ENCODE measurements around the gene MANSC4. TPM values are rescaled to one million over a fixed set of nuclear protein-coding genes. Genes with fewer than 3 reads are reported as not detected.

Gene MANSC4
- total RNA-seq: not detected
- long read RNA-seq: 0 reads

- intact Hi-C loops (cut with DNase I): no loop called here
- peak; percentile 98 for ATAC-seq (ENCODE audit: poor library complexity)
Measured at GRCh38 chr12:27779920-27780611, at the start of gene MANSC4, which contains the start of gene KLHL42. TSS of gene MANSC4 (minus strand) at chr12:27780236. CDS start at chr12:27771276, 8,960 bp downstream. TSS of gene KLHL42 (plus strand) at chr12:27780233. CDS start at chr12:27780331, 98 bp downstream.

GRCh38 chr12:27828196-27828595 is 48.2 kb upstream of the MANSC4 start:
- intact Hi-C loops (cut with DNase I): no loop called here

More at GRCh38 chr12:27779920-27780611, at the start of gene MANSC4, which contains the start of gene KLHL42:
- DNase-seq: peak; percentile 82

GRCh38 chr12:27826076-27826475 is 46.0 kb upstream of the MANSC4 start:
- intact Hi-C loops (cut with DNase I): no loop called here
- no peak for DNase-seq
- ATAC-seq (ENCODE audit: poor library complexity): no peak

More at GRCh38 chr12:27828196-27828595, 48.2 kb upstream of the MANSC4 start:
- ATAC-seq (ENCODE audit: poor library complexity): no peak
- no peak for DNase-seq

- DNase-seq: no peak
- intact Hi-C loops (cut with DNase I): loop anchor here (5.0 kb wide), 1 partner anchor 82 kb away; no protein-coding TSS in a partner anchor
- ATAC-seq (ENCODE audit: poor library complexity): no peak
Measured at GRCh38 chr12:27824126-27824842, 44.2 kb upstream of the MANSC4 start.

GRCh38 chr12:27823038-27823437 is 43.0 kb upstream of the MANSC4 start:
- DNase-seq: no peak
- no peak for ATAC-seq (ENCODE audit: poor library complexity)
- intact Hi-C loops (cut with DNase I): loop anchor here (5.0 kb wide), 1 partner anchor 81 kb away; no protein-coding TSS in a partner anchor

- DNase-seq: no peak
- intact Hi-C loops (cut with DNase I): loop anchor here (5.0 kb wide), 1 partner anchor 80 kb away; no protein-coding TSS in a partner anchor
- no peak for ATAC-seq (ENCODE audit: poor library complexity)
Measured at GRCh38 chr12:27822076-27822712, 42.2 kb upstream of the MANSC4 start.

- intact Hi-C loops (cut with DNase I): loop anchor here (5.0 kb wide), 1 partner anchor 79 kb away; no protein-coding TSS in a partner anchor
- ATAC-seq (ENCODE audit: poor library complexity) (peak; percentile 80), DNase-seq (no peak)
Measured at GRCh38 chr12:27821259-27821973, 41.4 kb upstream of the MANSC4 start.

GRCh38 chr12:27820564-27820963 is 40.5 kb upstream of the MANSC4 start:
- DNase-seq (no peak), ATAC-seq (ENCODE audit: poor library complexity) (no peak)
- intact Hi-C loops (cut with DNase I): loop anchor here (5.0 kb wide), 1 partner anchor 78 kb away; no protein-coding TSS in a partner anchor

GRCh38 chr12:27818401-27818918 is 38.4 kb upstream of the MANSC4 start:
- ATAC-seq (ENCODE audit: poor library complexity) (peak; percentile 34), DNase-seq (no peak)
- intact Hi-C loops (cut with DNase I): no loop called here

GRCh38 chr12:27817766-27818165 is 37.7 kb upstream of the MANSC4 start:
- ATAC-seq (ENCODE audit: poor library complexity) (no peak), DNase-seq (no peak)
- intact Hi-C loops (cut with DNase I): no loop called here

- intact Hi-C loops (cut with DNase I): no loop called here
- ATAC-seq (ENCODE audit: poor library complexity) (no peak), DNase-seq (no peak)
Measured at GRCh38 chr12:27814851-27815591, 35.0 kb upstream of the MANSC4 start.

GRCh38 chr12:27814411-27814810 is 34.4 kb upstream of the MANSC4 start:
- DNase-seq: no peak

GRCh38 chr12:27812502-27812901 is 32.5 kb upstream of the MANSC4 start:
- ATAC-seq (ENCODE audit: poor library complexity) (no peak), DNase-seq (no peak)
- intact Hi-C loops (cut with DNase I): no loop called here

More at GRCh38 chr12:27814411-27814810, 34.4 kb upstream of the MANSC4 start:
- intact Hi-C loops (cut with DNase I): no loop called here
- ATAC-seq (ENCODE audit: poor library complexity): no peak

- intact Hi-C loops (cut with DNase I): no loop called here
- ATAC-seq (ENCODE audit: poor library complexity) (no peak), DNase-seq (no peak)
Measured at GRCh38 chr12:27810756-27811155, 30.7 kb upstream of the MANSC4 start.

GRCh38 chr12:27808841-27809240 is 28.8 kb upstream of the MANSC4 start:
- ATAC-seq (ENCODE audit: poor library complexity) (no peak), DNase-seq (no peak)
- intact Hi-C loops (cut with DNase I): no loop called here

GRCh38 chr12:27807063-27807703 is 27.1 kb upstream of the MANSC4 start:
- DNase-seq (no peak), ATAC-seq (ENCODE audit: poor library complexity) (no peak)
- intact Hi-C loops (cut with DNase I): no loop called here

- DNase-seq: no peak
- intact Hi-C loops (cut with DNase I): no loop called here
- no peak for ATAC-seq (ENCODE audit: poor library complexity)
Measured at GRCh38 chr12:27806259-27806658, 26.2 kb upstream of the MANSC4 start.
